GM19452 (cell line): ENCODE data around the gene ANXA1.
"Not testable (repeated sequence)": the region's sequence is repeated elsewhere in the genome, so short reads cannot be mapped to it uniquely, and the experiment has no call there.

Experiments used
- ATAC-seq: cut with Tn5 transposase; IDR thresholded peaks from one replicate; pipeline ENCODE4 v1.9.1; 2021; ENCODE audit not compliant: unreplicated experiment

ANXA1 gene, protein sequence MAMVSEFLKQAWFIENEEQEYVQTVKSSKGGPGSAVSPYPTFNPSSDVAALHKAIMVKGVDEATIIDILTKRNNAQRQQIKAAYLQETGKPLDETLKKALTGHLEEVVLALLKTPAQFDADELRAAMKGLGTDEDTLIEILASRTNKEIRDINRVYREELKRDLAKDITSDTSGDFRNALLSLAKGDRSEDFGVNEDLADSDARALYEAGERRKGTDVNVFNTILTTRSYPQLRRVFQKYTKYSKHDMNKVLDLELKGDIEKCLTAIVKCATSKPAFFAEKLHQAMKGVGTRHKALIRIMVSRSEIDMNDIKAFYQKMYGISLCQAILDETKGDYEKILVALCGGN

GRCh38 chr9:73151653-73152542 is at the start of gene ANXA1:
ANXA1 (plus strand) TSS chr9:73151865; CDS start chr9:73158536, 6,671 bp downstream.
- ATAC-seq: no peak

GRCh38 chr9:73104342-73104741 is 47.3 kb upstream of the ANXA1 start:
- ATAC-seq: no peak

GRCh38 chr9:73104921-73105320 is 46.7 kb upstream of the ANXA1 start:
- ATAC-seq: no peak

GRCh38 chr9:73107489-73108069 is 44.1 kb upstream of the ANXA1 start:
- not testable (repeated sequence) for ATAC-seq

GRCh38 chr9:73114058-73114457 is 37.6 kb upstream of the ANXA1 start:
- ATAC-seq: no peak

DNA sequence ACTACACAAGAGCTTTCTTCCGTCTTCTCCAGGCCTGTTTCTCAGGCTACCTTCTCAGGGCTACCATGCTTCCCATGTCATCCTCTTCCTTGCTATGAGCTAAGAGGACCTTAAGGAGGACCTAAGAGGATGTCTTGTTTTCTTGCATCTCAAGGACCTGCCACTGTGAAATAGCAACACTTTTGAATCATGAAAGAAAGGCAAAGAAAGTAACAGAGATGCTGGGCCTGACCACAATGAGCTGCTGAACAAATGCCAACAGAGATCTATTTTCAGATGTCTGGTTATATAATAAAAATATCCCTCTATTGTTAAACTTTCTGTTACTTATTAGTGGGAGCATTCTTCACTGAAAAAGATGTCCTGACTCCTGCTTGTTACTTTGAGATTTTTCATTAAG is 36.7 kb upstream of the ANXA1 start:
- no peak for ATAC-seq

DNA sequence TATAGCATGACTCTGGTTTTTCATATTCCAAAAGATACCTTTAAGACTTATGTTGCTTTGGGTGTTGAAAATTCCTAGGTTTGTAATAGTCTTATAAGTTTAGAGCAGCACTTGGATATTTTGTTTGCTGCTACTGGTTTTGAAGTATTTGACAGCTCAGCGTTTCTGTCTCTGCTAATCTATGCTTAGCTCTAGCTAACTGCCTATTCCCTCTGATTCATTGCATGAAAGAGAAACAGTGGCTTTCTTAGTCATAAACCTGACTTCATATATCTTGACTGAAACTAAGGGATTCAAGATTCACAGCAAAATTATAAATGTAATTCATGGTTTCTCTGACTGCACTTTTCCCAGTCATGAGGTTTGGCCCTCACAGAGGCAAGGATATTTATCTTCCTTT is 35.6 kb upstream of the ANXA1 start:
- no peak for ATAC-seq

DNA sequence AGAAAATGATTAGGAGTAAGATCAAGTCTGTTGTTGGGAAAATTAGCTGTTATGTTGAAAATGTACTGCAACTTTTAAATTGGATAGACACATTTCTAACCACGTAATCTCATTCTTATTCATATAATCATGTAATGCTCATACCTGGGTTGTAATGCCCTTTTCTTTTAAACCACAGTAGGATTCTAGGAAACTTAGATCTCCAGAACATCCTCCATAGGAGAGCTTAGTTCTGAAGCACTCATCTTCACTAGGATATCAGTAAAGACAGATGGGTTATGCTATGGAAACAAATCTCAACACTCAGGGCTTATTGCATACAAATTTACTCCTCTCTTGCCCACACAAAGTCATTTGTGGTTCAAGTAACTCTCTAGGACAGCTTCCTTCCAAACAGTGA is 34.8 kb upstream of the ANXA1 start:
- no peak for ATAC-seq

DNA sequence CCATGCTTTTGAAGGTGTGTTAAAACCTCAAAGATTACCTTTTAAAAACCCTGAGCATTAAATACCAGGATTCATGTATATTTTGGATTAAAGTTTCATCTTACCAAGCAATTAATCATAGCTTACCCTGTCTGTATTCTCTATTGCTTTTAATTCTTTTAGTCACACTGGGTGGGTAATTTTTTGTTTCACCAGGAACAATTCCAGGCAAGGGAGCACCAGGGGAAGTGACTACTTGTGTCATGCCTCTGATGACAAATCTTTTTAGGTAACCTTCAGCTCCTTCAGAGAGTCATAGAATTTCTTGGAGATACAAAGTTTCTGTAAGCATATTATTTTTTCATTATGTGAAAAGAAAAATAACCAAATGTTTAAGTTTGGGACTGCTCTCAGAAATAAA is 33.4 kb upstream of the ANXA1 start:
- no peak for ATAC-seq

DNA sequence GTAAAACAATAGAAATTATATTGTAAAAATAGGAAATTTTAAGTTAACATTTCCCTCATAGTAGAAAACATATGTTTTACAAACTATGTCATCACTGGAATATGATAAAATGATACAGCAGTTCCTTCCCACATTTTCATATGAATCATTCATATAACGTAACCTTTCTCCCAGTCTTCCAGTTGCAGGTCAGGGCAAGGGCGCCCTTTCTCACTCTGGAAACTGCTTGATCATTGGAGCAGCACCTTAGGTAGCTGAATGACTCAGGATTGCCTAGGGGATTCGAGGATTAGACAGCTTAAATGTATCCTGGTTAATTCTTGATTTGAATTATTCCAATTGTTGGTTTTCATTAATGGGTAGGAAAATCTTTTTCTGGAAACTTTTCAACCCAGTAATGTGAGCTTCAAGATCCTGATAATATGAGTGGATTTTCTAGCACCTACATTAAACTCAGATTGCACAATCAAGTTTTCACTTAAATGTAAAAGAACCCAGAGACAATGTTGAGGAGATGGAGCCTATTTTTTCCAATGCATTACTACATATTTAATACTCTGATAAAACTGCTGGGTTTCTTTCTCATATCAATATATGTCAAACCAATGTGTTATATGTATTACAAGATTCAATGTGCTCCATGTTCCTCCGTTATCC is 32.6 kb upstream of the ANXA1 start:
- no peak for ATAC-seq

DNA sequence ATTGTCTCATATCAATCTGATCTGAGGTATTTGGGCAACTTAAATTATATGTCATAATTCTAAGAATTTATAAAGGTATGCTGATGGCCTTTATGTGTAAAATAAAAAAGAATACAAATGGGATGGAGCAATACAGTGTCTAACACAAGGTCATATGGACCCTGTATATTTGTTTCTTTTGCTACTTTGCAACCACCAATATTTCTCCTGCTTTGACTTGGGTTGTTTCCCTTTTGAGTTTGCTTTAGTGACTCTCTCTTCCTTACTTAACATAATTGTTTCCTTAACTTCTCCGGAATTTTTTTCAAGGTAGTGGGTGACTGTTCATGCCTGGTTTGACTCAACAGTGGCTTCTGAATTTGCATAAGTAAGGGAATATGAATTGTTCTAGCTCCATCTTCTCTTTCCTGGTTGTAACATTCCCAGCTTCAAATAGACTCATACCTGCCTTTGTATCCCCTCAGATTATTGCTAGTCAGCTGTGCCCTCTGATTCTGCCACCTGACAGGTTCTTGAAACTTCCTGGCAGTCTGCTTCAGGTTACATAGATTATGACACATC is 30.2 kb upstream of the ANXA1 start:
- ATAC-seq: no peak

GRCh38 chr9:73125651-73126050 is 26.0 kb upstream of the ANXA1 start:
- ATAC-seq: no peak

DNA sequence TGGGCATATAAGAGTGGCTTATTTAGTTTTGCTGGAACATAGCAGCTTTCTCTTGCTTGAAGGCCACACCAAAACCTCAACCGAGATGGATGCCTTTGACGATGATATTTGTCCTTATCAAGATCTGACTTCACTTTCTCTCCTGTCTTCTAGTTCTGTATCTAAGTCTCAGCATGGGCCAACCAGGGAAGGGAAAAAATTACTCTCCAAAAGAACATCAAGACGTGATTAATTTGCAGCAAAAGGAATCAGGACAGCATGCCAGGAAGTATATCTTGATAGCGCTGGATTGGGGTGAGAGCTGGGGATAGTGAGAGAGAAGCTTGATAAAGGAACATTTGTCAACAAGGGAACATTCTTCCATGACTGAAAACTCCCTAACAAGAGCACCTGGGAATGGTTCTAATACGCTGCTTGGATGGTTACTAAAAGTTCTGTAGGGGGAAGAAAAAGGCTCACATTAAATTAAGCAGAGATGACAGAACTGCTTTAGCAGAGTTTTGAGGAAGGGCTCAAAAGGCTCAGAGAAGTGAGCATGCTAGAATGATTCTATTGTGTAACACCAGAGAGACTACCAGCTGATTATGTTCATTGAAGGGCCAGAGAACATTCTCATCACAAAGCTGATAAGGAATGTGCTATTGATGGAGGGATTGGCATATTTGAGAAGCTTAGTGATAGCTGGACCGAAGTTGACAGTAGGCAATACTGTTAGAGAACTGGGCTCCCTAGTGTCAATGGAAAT is 21.6 kb upstream of the ANXA1 start:
- no peak for ATAC-seq

- ATAC-seq: no peak
Observed at GRCh38 chr9:73131461-73131860, 20.2 kb upstream of the ANXA1 start.

GRCh38 chr9:73132034-73132776 is 19.5 kb upstream of the ANXA1 start:
- peak; percentile 94 for ATAC-seq

DNA sequence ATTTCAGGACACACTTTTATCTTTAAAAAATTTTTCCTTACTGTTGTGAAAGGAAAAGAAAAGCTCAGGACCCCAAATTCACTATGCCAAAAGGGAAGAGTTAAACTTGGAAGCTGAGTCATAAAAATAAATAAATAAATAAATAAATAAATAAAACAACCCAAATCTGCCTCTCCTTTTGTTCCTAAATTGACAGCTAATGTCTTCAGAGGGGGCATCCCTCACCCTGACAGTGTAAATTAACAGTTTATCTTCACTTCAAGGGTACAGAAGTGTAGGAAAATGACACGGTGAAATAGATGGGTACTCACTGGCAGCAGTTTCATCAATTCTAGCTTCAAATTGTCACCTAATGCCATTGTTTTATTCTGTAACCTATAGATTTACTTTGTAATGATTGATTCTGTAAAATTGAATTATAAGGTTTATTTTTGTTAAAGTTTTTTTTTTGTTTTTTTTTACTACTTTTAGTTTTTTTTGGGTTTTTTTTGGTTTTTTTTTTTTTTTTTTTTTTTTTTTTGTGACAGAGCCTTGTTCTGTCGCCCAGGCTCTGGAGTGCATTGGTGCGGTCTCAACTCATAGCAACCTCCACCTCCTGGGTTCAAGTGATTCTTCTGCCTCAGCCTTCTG is 18.5 kb upstream of the ANXA1 start:
- no peak for ATAC-seq

GRCh38 chr9:73133921-73134407 is 17.7 kb upstream of the ANXA1 start:
- ATAC-seq: no peak

GRCh38 chr9:73135394-73135793 is 16.3 kb upstream of the ANXA1 start:
- no peak for ATAC-seq
